ENCODE data around the gene BCOR.

DNA sequence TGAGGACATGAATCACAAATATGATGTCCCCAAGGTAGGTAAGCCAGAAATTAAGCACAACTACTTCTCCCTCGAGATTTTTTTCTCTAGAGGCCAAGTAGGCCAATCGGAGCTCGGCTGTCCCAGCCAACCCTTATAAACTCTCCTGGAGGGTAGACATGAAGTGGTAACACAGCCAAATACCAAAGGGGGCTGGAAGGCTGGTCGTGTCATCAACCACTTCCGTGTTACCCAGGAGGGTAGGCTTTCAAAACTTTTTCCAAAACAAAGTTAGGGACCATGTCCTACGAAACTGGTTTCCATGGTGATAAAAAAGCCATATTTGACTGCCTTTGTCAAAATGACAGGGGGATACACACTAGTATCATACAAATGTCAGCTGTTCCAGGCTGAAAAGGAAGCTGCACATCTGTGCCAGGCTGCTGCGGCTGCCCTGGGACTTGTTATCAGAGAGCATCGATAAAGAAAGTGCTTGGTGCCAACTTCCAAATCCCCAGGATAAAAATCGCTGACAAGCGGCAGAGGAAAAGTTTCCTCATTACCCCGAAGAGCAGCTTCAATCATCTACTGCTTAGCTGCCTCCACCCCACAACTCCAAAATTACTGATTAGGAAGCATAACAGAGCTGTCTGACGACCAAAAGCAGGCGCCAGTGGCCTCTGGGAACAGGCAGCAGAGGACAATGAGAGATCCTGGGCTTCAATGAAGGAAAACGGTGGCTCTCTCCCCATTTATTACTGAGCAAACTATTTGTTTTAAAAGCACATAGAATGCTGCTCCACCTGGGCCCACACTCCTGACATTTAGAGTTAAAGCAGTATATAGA, 20.8 kb downstream of the BCOR start:
- TF ChIP-seq POLR2A (IDR thresholded peaks at IDR 0.05; ENCODE audit: low read length) (no peak), GATA1 (IDR thresholded peaks at IDR 0.05; ENCODE audit: low read depth, low read length) (no peak)

Measured in erythroblast (primary cell).